Neural crest cell (in vitro differentiated cells): Measurements from ENCODE around the gene KIF26B. TPM values are rescaled to one million over a fixed set of nuclear protein-coding genes. Genes with fewer than 3 reads are reported as not detected.
A peak's percentile ranks its signal among the peaks of the same experiment; 100 is the strongest.

ENCODE experiments used
- DNase-seq: peaks from one replicate; pipeline ENCODE4 v3.0.0; 2021; ENCODE audit warnings: low read depth, mixed read lengths, low spot score
- H3K27ac Mint-ChIP-seq: one replicate; pipeline ENCODE4 v1.8.0; 2021; ENCODE audit warnings: mild to moderate bottlenecking, mixed read lengths; ENCODE audit not compliant: unreplicated experiment
- H3K27me3 Mint-ChIP-seq: 2 replicates; pipeline ENCODE4 v1.8.0; 2021; ENCODE audit warnings: low read depth, mild to moderate bottlenecking, mixed read lengths
- H3K36me3 Mint-ChIP-seq: 2 replicates; pipeline ENCODE4 v1.8.0; 2021; ENCODE audit warnings: low read depth, mild to moderate bottlenecking, mixed read lengths
- H3K4me1 Mint-ChIP-seq: 2 replicates; pipeline ENCODE4 v1.8.0; 2021; ENCODE audit warnings: mixed read lengths
- H3K4me3 Mint-ChIP-seq: one replicate; pipeline ENCODE4 v1.8.0; 2021; ENCODE audit warnings: mild to moderate bottlenecking, mixed read lengths
- H3K9me3 Mint-ChIP-seq: 2 replicates; pipeline ENCODE4 v1.8.0; 2021; ENCODE audit warnings: mixed read lengths
- CTCF ChIP-seq: fragments of 200-600 bp; sonication (generic); conservative IDR thresholded peaks from 2 replicates; pipeline ENCODE4 v1.5.0; 2021; ENCODE audit warnings: antibody characterized with exemption, mild to moderate bottlenecking
- total RNA-seq: library from RNA; stranded (reverse); gene quantifications from 2 replicates; pipeline ENCODE4 v1.2.1, GENCODE V29; 2021

The KIF26B gene
- total RNA-seq, 1 donor from 2014 or later, result 6.2 TPM

- H3K36me3 Mint-ChIP-seq, result no peaks in the 10 kb centered on the region
- DNase-seq, result peak; percentile 22
- H3K9me3 Mint-ChIP-seq, result peaks cover 2% of the 10 kb centered on the region
- H3K27ac Mint-ChIP-seq, result peak overlapping the region; percentile 63
- H3K4me3 Mint-ChIP-seq, result peak overlapping the region; percentile 21
- no peaks in the 10 kb centered on the region for H3K27me3 Mint-ChIP-seq
- H3K4me1 Mint-ChIP-seq, result peaks cover 36% of the 10 kb centered on the region
- no peak for TF ChIP-seq CTCF
Measured at GRCh38 chr1:245310571-245311531, 156.1 kb downstream of the KIF26B start.

GRCh38 chr1:245311887-245312536, 157.2 kb downstream of the KIF26B start:
- Mint-ChIP-seq H3K36me3 (no peaks in the 10 kb centered on the region), H3K9me3 (no peaks in the 10 kb centered on the region), H3K4me1 (peaks cover 42% of the 10 kb centered on the region), H3K27me3 (no peaks in the 10 kb centered on the region), H3K27ac (no peak overlapping the region), H3K4me3 (no peak overlapping the region)
- no peak for TF ChIP-seq CTCF
- DNase-seq, result no peak

DNA sequence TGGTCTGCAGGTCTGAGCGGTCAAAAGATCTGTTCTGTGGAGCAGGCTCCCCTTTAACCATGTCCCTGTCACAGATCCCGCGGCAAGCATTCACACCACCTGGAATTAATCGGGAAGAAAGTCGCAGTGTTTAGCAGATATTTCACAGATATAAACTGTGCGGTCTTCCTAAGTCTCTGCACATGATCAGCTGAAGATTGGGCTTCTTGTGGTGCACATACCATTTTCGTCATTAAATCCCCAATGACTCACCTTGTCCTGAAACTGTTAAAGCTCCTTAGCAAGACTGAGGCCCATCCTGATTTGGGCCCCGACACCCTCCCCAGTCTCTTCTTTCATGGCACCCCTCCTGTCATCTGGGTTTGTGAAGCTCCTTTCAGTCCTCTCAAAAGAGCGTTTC, 158.8 kb downstream of the KIF26B start:
- TF ChIP-seq CTCF, result no peak
- Mint-ChIP-seq H3K27me3 (no peaks in the 10 kb centered on the region), H3K27ac (no peak overlapping the region), H3K4me3 (no peak overlapping the region), H3K9me3 (no peaks in the 10 kb centered on the region), H3K4me1 (peaks cover 50% of the 10 kb centered on the region), H3K36me3 (no peaks in the 10 kb centered on the region)
- no peak for DNase-seq

- peaks cover 31% of the 10 kb centered on the region for H3K4me1 Mint-ChIP-seq
- TF ChIP-seq CTCF, result no peak
- DNase-seq, result no peak
- H3K27me3 Mint-ChIP-seq, result no peaks in the 10 kb centered on the region
- H3K9me3 Mint-ChIP-seq, result no peaks in the 10 kb centered on the region
- no peak overlapping the region for H3K4me3 Mint-ChIP-seq
- no peak overlapping the region for H3K27ac Mint-ChIP-seq
- no peaks in the 10 kb centered on the region for H3K36me3 Mint-ChIP-seq
Measured at GRCh38 chr1:245316784-245317183, 162.0 kb downstream of the KIF26B start.

DNA sequence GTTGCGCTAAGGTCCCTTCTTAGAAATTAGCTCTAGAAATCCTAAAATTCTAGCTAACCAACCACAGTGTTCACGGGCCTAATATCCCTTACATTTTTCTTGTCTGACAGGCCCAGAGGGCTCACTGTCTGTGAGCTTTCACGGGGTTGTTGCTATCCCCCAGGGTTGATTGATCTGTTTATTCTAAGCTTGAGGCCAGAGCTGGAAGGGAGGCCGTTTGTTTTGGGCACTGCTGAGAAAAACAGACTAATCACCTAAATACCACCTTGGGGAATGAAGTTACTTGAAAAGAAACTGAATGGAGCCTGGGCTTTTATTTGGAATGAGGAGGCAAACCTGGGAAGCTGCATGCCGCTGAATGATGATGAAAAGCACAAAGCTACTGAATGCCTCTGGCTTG, 162.4 kb downstream of the KIF26B start:
- no peaks in the 10 kb centered on the region for H3K27me3 Mint-ChIP-seq
- DNase-seq, result no peak
- no peaks in the 10 kb centered on the region for H3K36me3 Mint-ChIP-seq
- peaks cover 27% of the 10 kb centered on the region for H3K4me1 Mint-ChIP-seq
- no peak overlapping the region for H3K27ac Mint-ChIP-seq
- no peak for TF ChIP-seq CTCF
- no peaks in the 10 kb centered on the region for H3K9me3 Mint-ChIP-seq
- H3K4me3 Mint-ChIP-seq, result no peak overlapping the region
